Suprapubic skin (tissue), 4 donors: Measurements from ENCODE around the gene SLC22A1. TPM values are rescaled to one million over a fixed set of nuclear protein-coding genes. Genes with fewer than 3 reads are reported as not detected.

ENCODE experiments used
- DNase-seq, 2 donors: peaks; one replicate each; pipeline ENCODE4 v3.0.0-alpha.2; 2019; ENCODE audit warnings: low spot score in 2 of 2
- H3K27ac ChIP-seq: fragments of 200-600 bp; sonication (generic); one replicate; pipeline ENCODE4 v1.5.1; 2019
- H3K27me3 ChIP-seq: fragments of 200-600 bp; sonication (generic); one replicate; pipeline ENCODE4 v1.5.1; 2019
- H3K36me3 ChIP-seq: fragments of 200-600 bp; sonication (generic); one replicate; pipeline ENCODE4 v1.5.1; 2019
- H3K4me1 ChIP-seq: fragments of 200-600 bp; sonication (generic); one replicate; pipeline ENCODE4 v1.5.1; 2019
- H3K4me3 ChIP-seq: fragments of 200-600 bp; sonication (generic); one replicate; pipeline ENCODE4 v1.5.1; 2019; ENCODE audit warnings: mild to moderate bottlenecking
- H3K9me3 ChIP-seq: fragments of 200-600 bp; sonication (generic); one replicate; pipeline ENCODE4 v1.5.1; 2019
- EP300 ChIP-seq: sonication (generic); formaldehyde crosslinking; IDR thresholded peaks from one replicate; pipeline ENCODE4 v1.6.1; 2017; ENCODE audit warnings: antibody characterized with exemption
- POLR2A ChIP-seq, 2 donors: fragments of 450-650 bp; IDR thresholded peaks; one replicate each; pipeline ENCODE4 v1.6.1; 2017; ENCODE audit warnings: antibody characterized with exemption in 2 of 2, mild to moderate bottlenecking in 2 of 2, moderate library complexity in 2 of 2
- POLR2AphosphoS5 ChIP-seq, 3 donors: sonication (generic); formaldehyde crosslinking; IDR thresholded peaks; one replicate each; pipeline ENCODE4 v1.6.1; 2017; ENCODE audit warnings: antibody characterized with exemption in 3 of 3
- WGBS: methylation state at CpG from one replicate; pipeline ENCODE4 v1.1.5; 2018; 5-methylcytosine and 5-hydroxymethylcytosine counted together
- total RNA-seq, 4 donors: library from RNA; depleted of rRNA; stranded (reverse); fragments of >200 nt; gene quantifications; one replicate each; pipeline ENCODE4 v1.1.0, GENCODE V29; 2016
- TF ChIP-seq, protein P1 (sequence below), 2 donors: fragments of 200-600 bp in 1 of 2; fragments of 450-650 bp in 1 of 2; sonication (generic) in 1 of 2; IDR thresholded peaks; one replicate each; pipeline ENCODE4 v1.5.1; 2016 to 2019; ENCODE audit warnings: antibody characterized with exemption in 2 of 2, mild to moderate bottlenecking in 1 of 2, moderate library complexity in 1 of 2

The SLC22A1 gene
- total RNA-seq, 4 donors from 2014 or later, result 0.26 to 3.9 (median 3.3) TPM; not detected in 1

- peaks cover 1% of the 10 kb centered on the region for H3K9me3 ChIP-seq
- H3K36me3 ChIP-seq, result no peaks in the 10 kb centered on the region
- no peak for DNase-seq
- no peaks in the 10 kb centered on the region for H3K27me3 ChIP-seq
- no peak overlapping the region for H3K4me3 ChIP-seq
- no peak overlapping the region for H3K27ac ChIP-seq
- WGBS, result 39% methylated on average over 3 of the region's 3 CpGs
- no peak for TF ChIP-seq EP300
- TF ChIP-seq POLR2AphosphoS5 (IDR thresholded peaks at IDR 0.05), result no peak
- TF ChIP-seq, protein P1, sequence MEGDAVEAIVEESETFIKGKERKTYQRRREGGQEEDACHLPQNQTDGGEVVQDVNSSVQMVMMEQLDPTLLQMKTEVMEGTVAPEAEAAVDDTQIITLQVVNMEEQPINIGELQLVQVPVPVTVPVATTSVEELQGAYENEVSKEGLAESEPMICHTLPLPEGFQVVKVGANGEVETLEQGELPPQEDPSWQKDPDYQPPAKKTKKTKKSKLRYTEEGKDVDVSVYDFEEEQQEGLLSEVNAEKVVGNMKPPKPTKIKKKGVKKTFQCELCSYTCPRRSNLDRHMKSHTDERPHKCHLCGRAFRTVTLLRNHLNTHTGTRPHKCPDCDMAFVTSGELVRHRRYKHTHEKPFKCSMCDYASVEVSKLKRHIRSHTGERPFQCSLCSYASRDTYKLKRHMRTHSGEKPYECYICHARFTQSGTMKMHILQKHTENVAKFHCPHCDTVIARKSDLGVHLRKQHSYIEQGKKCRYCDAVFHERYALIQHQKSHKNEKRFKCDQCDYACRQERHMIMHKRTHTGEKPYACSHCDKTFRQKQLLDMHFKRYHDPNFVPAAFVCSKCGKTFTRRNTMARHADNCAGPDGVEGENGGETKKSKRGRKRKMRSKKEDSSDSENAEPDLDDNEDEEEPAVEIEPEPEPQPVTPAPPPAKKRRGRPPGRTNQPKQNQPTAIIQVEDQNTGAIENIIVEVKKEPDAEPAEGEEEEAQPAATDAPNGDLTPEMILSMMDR (IDR thresholded peaks at IDR 0.05), result no peak
- no peak for TF ChIP-seq POLR2A (IDR thresholded peaks at IDR 0.05)
- H3K4me1 ChIP-seq, result no peaks in the 10 kb centered on the region
Observed at GRCh38 chr6:160198606-160199211, 77.1 kb downstream of the SLC22A1 start.

- 62% methylated on average over 2 of the region's 2 CpGs for WGBS
- Histone ChIP-seq H3K9me3 (no peaks in the 10 kb centered on the region), H3K27me3 (no peaks in the 10 kb centered on the region), H3K27ac (no peak overlapping the region), H3K4me3 (no peak overlapping the region), H3K36me3 (no peaks in the 10 kb centered on the region), H3K4me1 (no peaks in the 10 kb centered on the region)
- no peak for TF ChIP-seq EP300
- no peak for TF ChIP-seq POLR2AphosphoS5 (IDR thresholded peaks at IDR 0.05)
- no peak for TF ChIP-seq POLR2A (IDR thresholded peaks at IDR 0.05)
- TF ChIP-seq, protein P1 (IDR thresholded peaks at IDR 0.05), result no peak
- DNase-seq, result no peak
Observed at GRCh38 chr6:160201061-160201460, 79.4 kb downstream of the SLC22A1 start.

- Histone ChIP-seq H3K9me3 (peaks cover 2% of the 10 kb centered on the region), H3K4me1 (no peaks in the 10 kb centered on the region), H3K36me3 (no peaks in the 10 kb centered on the region), H3K27ac (no peak overlapping the region), H3K27me3 (no peaks in the 10 kb centered on the region), H3K4me3 (no peak overlapping the region)
- no peak for DNase-seq
- TF ChIP-seq POLR2A (IDR thresholded peaks at IDR 0.05), result no peak
- TF ChIP-seq EP300, result no peak
- no peak for TF ChIP-seq POLR2AphosphoS5 (IDR thresholded peaks at IDR 0.05)
- TF ChIP-seq, protein P1 (IDR thresholded peaks at IDR 0.05), result no peak
- WGBS, result 38% methylated on average over 2 of the region's 2 CpGs
Observed at GRCh38 chr6:160202411-160202810, 80.8 kb downstream of the SLC22A1 start.

DNA sequence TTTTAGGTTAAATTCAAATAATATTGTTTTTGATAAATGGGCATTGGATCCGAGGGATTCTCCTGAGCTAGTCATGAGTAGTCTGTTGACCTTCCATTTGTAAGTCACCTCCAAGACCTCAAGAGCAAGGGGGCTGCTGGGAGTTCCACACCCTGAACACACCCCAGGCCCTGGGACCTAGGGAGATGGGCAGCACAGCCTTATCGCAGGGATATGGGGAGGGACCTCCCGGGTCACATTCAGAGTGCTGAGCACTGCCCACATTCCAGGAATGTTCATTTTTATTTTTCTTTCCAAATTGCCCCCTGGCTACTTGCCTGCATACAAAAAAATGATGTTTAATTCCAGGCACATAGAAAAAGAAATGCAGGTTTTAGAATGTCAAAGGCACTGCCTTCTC, 81.5 kb downstream of the SLC22A1 start:
- WGBS, result 50% methylated on average over 3 of the region's 3 CpGs

GRCh38 chr6:160203522-160203921, 81.9 kb downstream of the SLC22A1 start:
- Histone ChIP-seq H3K9me3 (peaks cover 9% of the 10 kb centered on the region), H3K4me1 (no peaks in the 10 kb centered on the region), H3K27ac (no peak overlapping the region), H3K27me3 (no peaks in the 10 kb centered on the region), H3K36me3 (no peaks in the 10 kb centered on the region), H3K4me3 (no peak overlapping the region)
- TF ChIP-seq POLR2AphosphoS5 (IDR thresholded peaks at IDR 0.05), result no peak
- TF ChIP-seq, protein P1 (IDR thresholded peaks at IDR 0.05), result no peak
- no peak for TF ChIP-seq POLR2A (IDR thresholded peaks at IDR 0.05)
- TF ChIP-seq EP300, result no peak
- DNase-seq, result no peak

More for the DNA sequence above, 81.5 kb downstream of the SLC22A1 start:
- H3K4me3 ChIP-seq, result no peak overlapping the region
- H3K27ac ChIP-seq, result no peak overlapping the region
- no peak for DNase-seq
- H3K27me3 ChIP-seq, result no peaks in the 10 kb centered on the region
- peaks cover 8% of the 10 kb centered on the region for H3K9me3 ChIP-seq
- H3K36me3 ChIP-seq, result no peaks in the 10 kb centered on the region
- TF ChIP-seq POLR2AphosphoS5 (IDR thresholded peaks at IDR 0.05) (no peak), POLR2A (IDR thresholded peaks at IDR 0.05) (no peak), EP300 (no peak)
- TF ChIP-seq, protein P1 (IDR thresholded peaks at IDR 0.05), result no peak
- H3K4me1 ChIP-seq, result no peaks in the 10 kb centered on the region
